Prostate gland (tissue), 2 donors: ENCODE measurements around the gene ATP8B3. TPM values are rescaled to one million over a fixed set of nuclear protein-coding genes. Genes with fewer than 3 reads are reported as not detected.

ENCODE experiments used
- DNase-seq: peaks from one replicate; pipeline ENCODE4 v3.0.0-alpha.2; 2019; ENCODE audit warnings: low spot score
- H3K27ac ChIP-seq, 2 donors: fragments of 200-600 bp; sonication (generic); 2 replicates each; pipeline ENCODE4 v1.5.1; 2017 to 2019
- H3K27me3 ChIP-seq: fragments of 200-600 bp; sonication (generic); replicated peaks from 2 replicates; pipeline ENCODE4 v1.5.1; 2019; ENCODE audit not compliant: insufficient read depth
- H3K36me3 ChIP-seq, 2 donors: fragments of 200-600 bp; sonication (generic); 1 replicate in 1 of 2; 2 replicates in 1 of 2; pipeline versions ENCODE4 v1.5.1 to v1.8.1; 2017 to 2019
- H3K4me1 ChIP-seq: fragments of 200-600 bp; sonication (generic); replicated peaks from 2 replicates; pipeline ENCODE4 v1.5.1; 2019
- H3K4me3 ChIP-seq, 2 donors: fragments of 200-600 bp; sonication (generic); 2 replicates each; pipeline ENCODE4 v1.5.1; 2017 to 2019
- H3K9me3 ChIP-seq: fragments of 200-600 bp; sonication (generic); 2 replicates; pipeline ENCODE4 v1.5.1; 2017
- POLR2A ChIP-seq: fragments of 450-650 bp; IDR thresholded peaks from one replicate; pipeline ENCODE4 v1.6.1; 2016; ENCODE audit warnings: antibody characterized with exemption, mild to moderate bottlenecking
- POLR2AphosphoS5 ChIP-seq: sonication (generic); formaldehyde crosslinking; IDR thresholded peaks from one replicate; pipeline ENCODE4 v1.6.1; 2017; ENCODE audit warnings: antibody characterized with exemption
- WGBS: methylation state at CpG from one replicate; pipeline ENCODE4 v1.1.5; 2018; 5-methylcytosine and 5-hydroxymethylcytosine counted together
- intact Hi-C: fragments of 100-400 bp; cut with DNase I; formaldehyde crosslinking; loops from one replicate; pipeline ENCODE4 v1.14.2; 2022
- total RNA-seq, 2 donors: library from RNA; depleted of rRNA; stranded (reverse); fragments of >200 nt; gene quantifications; one replicate each; pipeline ENCODE4 v1.1.0, GENCODE V29; 2016
- TF ChIP-seq, protein P1 (sequence below), 4 experiments: fragments of 200-600 bp in 2 of 4; fragments of 450-650 bp in 2 of 4; sonication (generic) in 2 of 4; IDR thresholded peaks; 1 replicate in 3 of 4; 2 replicates in 1 of 4; pipeline ENCODE4 v1.5.1; 2016 to 2019; ENCODE audit warnings: antibody characterized with exemption in 4 of 4, mild to moderate bottlenecking in 2 of 4, moderate library complexity in 2 of 4

ATP8B3 gene
- total RNA-seq, 2 donors from 2014 or later = 0.18 to 4.7 TPM

DNA sequence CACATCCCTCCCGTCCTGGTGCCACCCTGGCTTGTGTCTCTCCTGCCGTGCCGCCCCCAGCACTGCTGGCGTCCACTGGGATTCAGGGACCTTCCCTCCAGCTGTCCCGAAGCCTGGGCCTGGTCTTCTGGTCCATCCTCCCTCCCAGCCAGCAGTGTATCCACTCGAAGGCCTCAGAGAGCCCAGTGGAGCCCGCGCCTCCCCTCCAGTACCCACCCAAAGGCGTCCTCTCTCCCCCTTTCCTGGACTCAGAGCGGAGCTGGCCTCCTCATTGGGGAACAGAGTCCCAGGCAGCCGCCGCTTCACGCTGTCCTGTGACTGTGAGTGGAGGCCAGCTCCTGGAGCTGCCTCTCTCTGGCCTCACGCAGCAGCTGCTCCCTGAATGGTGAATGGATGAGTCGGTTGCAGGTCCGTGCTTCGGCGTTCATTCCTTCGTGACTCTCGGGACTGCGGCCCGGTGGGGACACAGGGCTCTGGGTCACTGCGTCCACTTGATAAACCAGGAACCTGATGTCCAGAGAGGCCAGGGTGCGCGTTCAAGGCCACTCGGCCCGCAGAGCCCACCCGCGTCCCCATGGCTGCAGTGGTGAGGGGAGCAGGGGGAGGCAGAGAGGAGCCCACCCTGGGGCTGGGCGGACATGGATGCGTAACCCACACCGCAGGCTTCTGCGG, 46.7 kb downstream of the ATP8B3 start:
- Histone ChIP-seq H3K27ac (no peak overlapping the region), H3K36me3 (no peaks in the 10 kb centered on the region), H3K27me3 (peaks cover 76% of the 10 kb centered on the region), H3K4me1 (no peaks in the 10 kb centered on the region), H3K4me3 (no peak overlapping the region), H3K9me3 (no peaks in the 10 kb centered on the region)
- WGBS = 9% methylated on average over 33 of the region's 33 CpGs
- no peak for DNase-seq
- no peak for TF ChIP-seq POLR2A
- intact Hi-C loops = loop anchor here (10.0 kb wide), 1 partner anchor 221 kb away; no protein-coding TSS in a partner anchor

DNA sequence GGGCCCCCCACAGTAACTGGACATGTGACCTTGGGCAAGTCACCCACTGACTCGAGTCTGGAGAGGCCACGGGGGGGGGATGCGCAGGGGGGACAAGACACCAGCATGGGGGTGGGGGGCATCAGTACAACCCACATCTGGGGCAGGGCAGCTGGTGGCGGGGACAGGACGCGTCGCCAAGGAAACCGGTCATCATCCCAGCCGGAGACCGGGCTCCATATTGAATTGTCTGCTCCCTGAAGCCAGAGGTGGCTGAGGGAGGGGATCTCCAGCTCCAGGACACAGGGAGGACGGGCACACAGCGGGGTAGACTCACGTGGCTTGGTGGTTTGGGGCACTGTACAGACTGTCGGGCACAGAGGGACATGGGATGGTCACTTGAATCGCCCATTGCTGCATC, 47.3 kb downstream of the ATP8B3 start:
- Histone ChIP-seq H3K4me1 (no peaks in the 10 kb centered on the region), H3K27me3 (peaks cover 83% of the 10 kb centered on the region), H3K27ac (no peak overlapping the region), H3K9me3 (no peaks in the 10 kb centered on the region), H3K4me3 (no peak overlapping the region), H3K36me3 (no peaks in the 10 kb centered on the region)
- no peak for TF ChIP-seq POLR2AphosphoS5
- TF ChIP-seq, protein P1, sequence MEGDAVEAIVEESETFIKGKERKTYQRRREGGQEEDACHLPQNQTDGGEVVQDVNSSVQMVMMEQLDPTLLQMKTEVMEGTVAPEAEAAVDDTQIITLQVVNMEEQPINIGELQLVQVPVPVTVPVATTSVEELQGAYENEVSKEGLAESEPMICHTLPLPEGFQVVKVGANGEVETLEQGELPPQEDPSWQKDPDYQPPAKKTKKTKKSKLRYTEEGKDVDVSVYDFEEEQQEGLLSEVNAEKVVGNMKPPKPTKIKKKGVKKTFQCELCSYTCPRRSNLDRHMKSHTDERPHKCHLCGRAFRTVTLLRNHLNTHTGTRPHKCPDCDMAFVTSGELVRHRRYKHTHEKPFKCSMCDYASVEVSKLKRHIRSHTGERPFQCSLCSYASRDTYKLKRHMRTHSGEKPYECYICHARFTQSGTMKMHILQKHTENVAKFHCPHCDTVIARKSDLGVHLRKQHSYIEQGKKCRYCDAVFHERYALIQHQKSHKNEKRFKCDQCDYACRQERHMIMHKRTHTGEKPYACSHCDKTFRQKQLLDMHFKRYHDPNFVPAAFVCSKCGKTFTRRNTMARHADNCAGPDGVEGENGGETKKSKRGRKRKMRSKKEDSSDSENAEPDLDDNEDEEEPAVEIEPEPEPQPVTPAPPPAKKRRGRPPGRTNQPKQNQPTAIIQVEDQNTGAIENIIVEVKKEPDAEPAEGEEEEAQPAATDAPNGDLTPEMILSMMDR (IDR thresholded peaks at IDR 0.05) = no peak
- no peak for TF ChIP-seq POLR2A
- DNase-seq = no peak
- intact Hi-C loops = loop anchor here (10.0 kb wide), 1 partner anchor 220 kb away; no protein-coding TSS in a partner anchor
- 9% methylated on average over 14 of the region's 15 CpGs for WGBS

DNA sequence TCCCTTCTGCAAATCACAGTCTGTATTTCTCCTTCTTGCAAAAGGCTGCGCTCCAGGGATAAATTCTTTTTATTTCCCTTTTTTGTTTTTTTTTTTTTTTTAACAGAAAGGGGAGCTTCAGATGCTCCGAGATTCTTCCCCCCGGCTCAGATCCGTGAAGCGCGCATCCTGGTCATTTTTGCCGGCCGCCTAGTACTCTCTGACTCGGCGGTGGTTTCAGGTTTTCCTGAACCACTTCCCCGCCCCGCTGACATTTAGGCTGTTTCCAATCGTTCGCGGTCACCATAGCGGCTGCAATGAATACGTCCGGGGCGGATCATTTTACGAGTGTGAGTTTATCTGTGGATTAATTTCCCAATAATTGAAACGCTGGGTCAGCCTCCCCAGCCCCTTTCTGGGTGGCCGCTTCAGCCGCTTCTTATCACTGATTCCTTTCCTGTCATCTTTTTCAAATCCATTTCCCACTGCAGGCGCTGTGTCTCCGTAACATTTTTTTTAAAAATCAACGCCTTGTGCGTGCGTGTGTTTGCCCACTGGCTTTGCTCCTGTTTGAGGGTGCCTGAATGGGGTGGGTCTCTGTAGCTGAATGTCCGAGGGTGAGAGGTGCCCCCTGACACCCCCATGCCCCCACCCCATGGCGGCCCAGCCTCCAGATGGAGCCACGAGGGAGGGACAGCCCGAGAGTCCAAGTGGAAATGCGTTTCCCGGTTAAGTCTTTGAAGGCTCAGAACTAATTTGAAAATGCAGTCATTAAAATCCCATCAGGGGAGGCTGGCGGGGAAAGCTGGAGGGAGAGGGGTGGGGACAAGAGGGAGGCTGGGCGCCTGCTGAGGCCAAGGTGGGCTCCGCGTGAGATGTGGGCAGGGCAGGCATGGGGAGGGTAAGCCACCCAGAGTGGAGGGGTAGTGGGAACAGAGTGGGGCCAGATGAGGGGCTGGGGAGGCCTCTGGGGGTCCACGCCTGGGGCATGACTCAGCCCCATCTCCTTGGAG, 48.1 kb downstream of the ATP8B3 start:
- intact Hi-C loops = loop anchor here (10.0 kb wide), 1 partner anchor 219 kb away; no protein-coding TSS in a partner anchor
- H3K27me3 ChIP-seq = peaks cover 83% of the 10 kb centered on the region
- WGBS = 6% methylated on average over 39 of the region's 39 CpGs

DNA sequence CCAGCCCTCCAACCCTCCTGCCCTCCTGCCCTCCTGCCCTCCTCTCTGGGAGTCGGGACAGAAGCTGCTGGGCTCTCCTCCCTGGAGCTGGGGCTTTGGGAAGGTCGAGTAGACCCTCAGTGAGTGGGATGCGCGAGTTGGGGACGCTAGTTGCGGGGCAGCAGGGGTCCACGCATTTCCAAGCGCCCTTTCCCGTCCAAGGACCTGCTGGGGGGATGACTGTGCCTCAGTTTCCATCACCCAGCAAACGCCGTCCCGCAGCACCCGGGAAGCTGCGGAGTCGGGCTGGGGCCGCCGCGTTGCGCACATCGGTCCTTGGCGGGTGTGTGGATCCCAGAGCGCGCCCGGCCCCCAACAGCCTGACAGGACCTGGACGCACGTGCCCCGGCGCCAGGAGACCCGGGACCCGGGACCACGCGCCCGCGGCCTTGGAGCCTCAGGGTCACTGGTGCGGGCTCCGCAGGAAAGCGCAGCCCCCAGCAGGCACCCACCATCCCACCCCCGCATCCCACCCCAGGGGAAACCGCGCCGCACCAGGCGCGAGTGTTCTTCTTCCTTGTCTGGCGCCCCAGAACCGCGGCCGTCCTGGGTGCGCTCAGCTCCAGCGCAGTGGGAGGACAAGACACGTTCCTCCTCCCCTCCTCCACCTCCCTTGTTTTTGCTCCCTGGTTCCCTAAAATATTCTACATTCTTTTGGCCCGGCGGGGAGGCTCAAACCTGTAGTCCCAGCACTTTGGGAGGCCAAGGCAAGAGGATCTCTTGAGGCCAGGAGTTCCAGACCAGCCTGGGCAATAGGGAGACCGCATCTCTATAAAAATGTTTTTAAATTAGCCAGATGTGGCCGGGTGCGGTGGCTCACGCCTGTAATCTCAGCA, 49.6 kb downstream of the ATP8B3 start:
- Histone ChIP-seq H3K9me3 (no peaks in the 10 kb centered on the region), H3K4me1 (no peaks in the 10 kb centered on the region), H3K27ac (no peak overlapping the region), H3K27me3 (peaks cover 81% of the 10 kb centered on the region), H3K36me3 (no peaks in the 10 kb centered on the region), H3K4me3 (no peak overlapping the region)
- no peak for DNase-seq
- 4% methylated on average over 43 of the region's 56 CpGs for WGBS
- TF ChIP-seq POLR2A = no peak
- TF ChIP-seq POLR2AphosphoS5 = no peak
- TF ChIP-seq, protein P1 (IDR thresholded peaks at IDR 0.05) = no peak
- intact Hi-C loops = loop anchor here (10.0 kb wide), 1 partner anchor 218 kb away; no protein-coding TSS in a partner anchor

More for the DNA sequence above, 48.1 kb downstream of the ATP8B3 start:
- Histone ChIP-seq H3K36me3 (no peaks in the 10 kb centered on the region), H3K4me3 (no peak overlapping the region), H3K9me3 (no peaks in the 10 kb centered on the region), H3K27ac (no peak overlapping the region), H3K4me1 (no peaks in the 10 kb centered on the region)
- DNase-seq = no peak
- TF ChIP-seq POLR2A = no peak
- TF ChIP-seq, protein P1 (IDR thresholded peaks at IDR 0.05) = no peak
- no peak for TF ChIP-seq POLR2AphosphoS5
